A549 (cell line): Measurements from ENCODE around the gene FYB1. TPM values are rescaled to one million over a fixed set of nuclear protein-coding genes. Genes with fewer than 3 reads are reported as not detected.

Source experiments
- ATAC-seq, 2 experiments: fragments of 200-7000 bp in 1 of 2; fragments of >200 bp in 1 of 2; cut with Nextera tagmentation in 1 of 2; cut with Tn5 transposase in 1 of 2; 3 replicates each; pipeline versions ENCODE4 v1.8.0 to v1.9.1; 2018 to 2020; ENCODE audit warnings: mild to moderate bottlenecking in 1 of 2, moderate library complexity in 1 of 2
- CTCF ChIA-PET: fragments of 300-600 bp; sonication (Branson Sonifier 250); formaldehyde crosslinking; extraction: SDS; loops from one replicate; lab custom pipeline; 2021; ENCODE audit warnings: antibody characterized with exemption, inconsistent platforms; lab: Yijun Ruan, JAX
- POLR2A ChIA-PET: fragments of 350-600 bp; formaldehyde crosslinking; extraction: SDS; loops from one replicate; lab custom pipeline; 2021; ENCODE audit warnings: antibody characterized with exemption, inconsistent platforms; lab: Yijun Ruan, JAX
- DNase-seq, 2 experiments: peaks; one replicate each; pipeline versions ENCODE4 v3.0.0 to v3.0.0-alpha.2; 2011 to 2016; ENCODE audit warnings: low read depth in 1 of 2, low spot score in 1 of 2
- FAIRE-seq: peaks from 2 replicates; lab custom pipeline; 2011; peaks lifted over from hg19 to GRCh38; lab: Jason Lieb, UNC
- H3K27ac ChIP-seq, 2 experiments: fragments of >200 bp; sonication (Bioruptor Twin); formaldehyde crosslinking; 3 replicates each; pipeline ENCODE4 v1.5.1; 2016 to 2017
- H3K4me1 ChIP-seq: fragments of >200 bp; sonication (Bioruptor Twin); formaldehyde crosslinking; 3 replicates; pipeline ENCODE4 v1.6.1; 2016
- H3K4me2 ChIP-seq: fragments of >200 bp; sonication (Bioruptor Twin); formaldehyde crosslinking; 3 replicates; pipeline ENCODE4 v1.6.1; 2016
- H3K4me3 ChIP-seq: fragments of >200 bp; sonication (Bioruptor Twin); formaldehyde crosslinking; 3 replicates; pipeline ENCODE4 v1.5.1; 2016
- H3K9me3 ChIP-seq: fragments of >200 bp; sonication (Bioruptor Twin); formaldehyde crosslinking; 3 replicates; pipeline ENCODE4 v1.6.1; 2016
- ATOH8 ChIP-seq: fragments of 250-450 bp; sonication (Bioruptor Pico); IDR thresholded peaks from 2 replicates; pipeline ENCODE4 v1.5.0; 2020; ENCODE audit warnings: low read depth, mild to moderate bottlenecking, moderate library complexity
- BHLHE40 ChIP-seq: IDR thresholded peaks from 2 replicates; pipeline ENCODE4 v1.6.1; 2012; ENCODE audit warnings: low read depth, low read length, inconsistent platforms
- CHD4 ChIP-seq: fragments of 200-600 bp; sonication (generic); IDR thresholded peaks from 2 replicates; pipeline ENCODE4 v1.6.1; 2016; ENCODE audit warnings: antibody characterized with exemption, mild to moderate bottlenecking, borderline replicate concordance
- EHF ChIP-seq: fragments of 250-450 bp; sonication (Bioruptor Pico); IDR thresholded peaks from 2 replicates; pipeline ENCODE4 v1.5.0; 2020; ENCODE audit warnings: mild to moderate bottlenecking
- EHMT2 ChIP-seq: fragments of 200-600 bp; sonication (generic); IDR thresholded peaks from 2 replicates; pipeline ENCODE4 v1.6.1; 2016; ENCODE audit warnings: antibody characterized with exemption, low read depth, mild to moderate bottlenecking, moderate library complexity
- ELK1 ChIP-seq: fragments of 150-350 bp; IDR thresholded peaks from 2 replicates; pipeline ENCODE4 v1.6.1; 2014; ENCODE audit warnings: low read depth, mild to moderate bottlenecking, low read length
- ESRRA ChIP-seq: fragments of 150-350 bp; IDR thresholded peaks from 2 replicates; pipeline ENCODE4 v1.6.1; 2014; ENCODE audit warnings: mild to moderate bottlenecking, low read length, borderline replicate concordance
- FOSL2 ChIP-seq, 2 experiments: fragments of 450-650 bp in 1 of 2; fragments of >200 bp in 1 of 2; sonication (Bioruptor Twin) in 1 of 2; formaldehyde crosslinking; IDR thresholded peaks; 2 replicates each; pipeline versions ENCODE4 v1.5.0 to v1.6.1; 2016 to 2020; ENCODE audit warnings: mild to moderate bottlenecking in 1 of 2, moderate library complexity in 1 of 2
- HOXB5 ChIP-seq: fragments of 250-450 bp; sonication (Bioruptor Pico); IDR thresholded peaks from 2 replicates; pipeline ENCODE4 v1.5.0; 2020; ENCODE audit warnings: mild to moderate bottlenecking, moderate library complexity
- JUN ChIP-seq, 2 experiments: fragments of >200 bp; sonication (Bioruptor Twin); formaldehyde crosslinking; IDR thresholded peaks; 2 replicates in 1 of 2; 3 replicates in 1 of 2; pipeline ENCODE4 v1.6.1; 2016 to 2017
- KDM5A ChIP-seq: fragments of 200-600 bp; sonication (generic); IDR thresholded peaks from 2 replicates; pipeline ENCODE4 v1.6.1; 2016; ENCODE audit warnings: antibody characterized with exemption, mild to moderate bottlenecking
- MAFK ChIP-seq: fragments of 450-650 bp; IDR thresholded peaks from 2 replicates; pipeline ENCODE4 v1.6.1; 2014; ENCODE audit not compliant: partially characterized antibody
- NPAS2 ChIP-seq: fragments of 250-450 bp; sonication (Bioruptor Pico); IDR thresholded peaks from 2 replicates; pipeline ENCODE4 v1.8.0; 2022; ENCODE audit warnings: mild to moderate bottlenecking, moderate library complexity, borderline replicate concordance
- RAD21 ChIP-seq, 2 experiments: fragments of >200 bp in 1 of 2; sonication (Bioruptor Twin) in 1 of 2; formaldehyde crosslinking in 1 of 2; IDR thresholded peaks in 1 of 2; conservative IDR thresholded peaks in 1 of 2; 2 replicates in 1 of 2; 3 replicates in 1 of 2; pipeline ENCODE4 v1.6.1; 2012 to 2018; ENCODE audit warnings: inconsistent platforms in 1 of 2
- RARB ChIP-seq: fragments of 250-450 bp; sonication (Bioruptor Pico); IDR thresholded peaks from 2 replicates; pipeline ENCODE4 v1.8.0; 2021; ENCODE audit warnings: mild to moderate bottlenecking, moderate library complexity
- RNF2 ChIP-seq: fragments of 200-600 bp; sonication (generic); IDR thresholded peaks from 2 replicates; pipeline ENCODE4 v1.6.1; 2016; ENCODE audit warnings: low read depth, mild to moderate bottlenecking, antibody characterized with exemption, moderate library complexity, borderline replicate concordance
- SMC3 ChIP-seq: fragments of >200 bp; sonication (Bioruptor Twin); formaldehyde crosslinking; IDR thresholded peaks from 3 replicates; pipeline ENCODE4 v1.6.1; 2018; ENCODE audit warnings: inconsistent platforms
- TP53 ChIP-seq: fragments of 250-450 bp; sonication (Bioruptor Pico); IDR thresholded peaks from 2 replicates; pipeline ENCODE4 v1.5.0; 2021; ENCODE audit warnings: mild to moderate bottlenecking, moderate library complexity
- ZC3H11A ChIP-seq: fragments of 450-650 bp; IDR thresholded peaks from 2 replicates; pipeline ENCODE4 v1.6.1; 2014; ENCODE audit warnings: antibody characterized with exemption, mild to moderate bottlenecking
- ZNF302 ChIP-seq: fragments of 250-450 bp; sonication (Bioruptor Pico); IDR thresholded peaks from 2 replicates; pipeline ENCODE4 v1.9.0; 2021; ENCODE audit warnings: inconsistent platforms, mild to moderate bottlenecking, moderate library complexity
- ZSCAN20 ChIP-seq: fragments of 250-450 bp; sonication (Bioruptor Pico); IDR thresholded peaks from 2 replicates; pipeline ENCODE4 v1.8.0; 2022; ENCODE audit warnings: mild to moderate bottlenecking, moderate library complexity
- WGBS: methylation state at CpG from one replicate; pipeline ENCODE4 v1.1.6; 2017; ENCODE audit errors: missing lambda C conversion rate; 5-methylcytosine and 5-hydroxymethylcytosine counted together
- polyA plus RNA-seq, 4 experiments: library from polyadenylated mRNA; depleted of rRNA in 3 of 4; stranded (reverse); fragments of >200 nt; fragmentation: RNase III in 1 of 4; extraction: RNeasy Plus Mini Kit Qiagen cat#74134 plus additional on column Dnase treatment in 1 of 4; gene quantifications; 2 replicates in 3 of 4; 3 replicates in 1 of 4; pipeline ENCODE4 v1.2.3, GENCODE V29; 2011 to 2017
- TF ChIP-seq, protein P1 (sequence below): IDR thresholded peaks from 2 replicates; pipeline ENCODE4 v1.6.1; 2012
- TF ChIP-seq, protein P2 (sequence below): fragments of >200 bp; sonication (Bioruptor Twin); formaldehyde crosslinking; IDR thresholded peaks from 3 replicates; pipeline ENCODE4 v1.6.1; 2016
- TF ChIP-seq, protein P3 (sequence below): IDR thresholded peaks from 2 replicates; pipeline ENCODE4 v1.6.1; 2012; ENCODE audit warnings: low read depth, borderline replicate concordance

FYB1 gene
- polyA plus RNA-seq, 2 of the 4 experiments (the other 2 are of a cell fraction): 7.4 to 34.6 TPM

GRCh38 chr5:39193553-39194465 is 25.6 kb downstream of the FYB1 start:
- DNase-seq: no peak
- ChIA-PET CTCF (interaction anchor here (0.9 to 3.6 kb wide), 6 partner anchors 20 to 182 kb away, joined by 3 to 21 read pairs (median 6); partner anchors contain the start of gene FYB1), POLR2A (interaction anchor here (1.5 kb wide), 1 partner anchor 56 kb away, joined by 3 read pairs; no protein-coding TSS in a partner anchor)
- peaks cover 82% of the 10 kb centered on the region for H3K4me1 ChIP-seq
- ATAC-seq: no peak
- peak overlapping the region; percentile 70 for H3K4me2 ChIP-seq
- no peaks in the 10 kb centered on the region for H3K9me3 ChIP-seq
- WGBS: 74% methylated on average over 6 of the region's 6 CpGs
- peak; percentile 61 for FAIRE-seq
- no peak overlapping the region for H3K4me3 ChIP-seq
- TF ChIP-seq ZNF302 (CRISPR knock-in tag) (no peak), RARB (CRISPR knock-in tag) (no peak), RAD21 (conservative IDR thresholded peaks at IDR 0.05 in 1 of 2, IDR thresholded peaks at IDR 0.05 in 1 of 2) (no peak), CHD4 (no peak), MAFK (no peak), ESRRA (no peak), HOXB5 (CRISPR knock-in tag) (no peak), EHF (CRISPR knock-in tag) (no peak)
- TF ChIP-seq, protein P1, sequence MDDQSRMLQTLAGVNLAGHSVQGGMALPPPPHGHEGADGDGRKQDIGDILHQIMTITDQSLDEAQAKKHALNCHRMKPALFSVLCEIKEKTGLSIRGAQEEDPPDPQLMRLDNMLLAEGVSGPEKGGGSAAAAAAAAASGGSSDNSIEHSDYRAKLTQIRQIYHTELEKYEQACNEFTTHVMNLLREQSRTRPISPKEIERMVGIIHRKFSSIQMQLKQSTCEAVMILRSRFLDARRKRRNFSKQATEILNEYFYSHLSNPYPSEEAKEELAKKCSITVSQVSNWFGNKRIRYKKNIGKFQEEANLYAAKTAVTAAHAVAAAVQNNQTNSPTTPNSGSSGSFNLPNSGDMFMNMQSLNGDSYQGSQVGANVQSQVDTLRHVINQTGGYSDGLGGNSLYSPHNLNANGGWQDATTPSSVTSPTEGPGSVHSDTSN: no peak
- peak overlapping the region; percentile 84 to 92 for H3K27ac ChIP-seq

- H3K4me2 ChIP-seq: peak overlapping the region; percentile 37; the same call in 2 of the 3 replicates
- DNase-seq: no peak
- CTCF ChIA-PET: interaction anchor here (1.0 to 2.1 kb wide), 4 partner anchors 22 to 232 kb away, joined by 3 to 8 read pairs (median 4); partner anchors contain the start of gene DAB2
- FAIRE-seq: no peak
- peaks cover 71% of the 10 kb centered on the region for H3K4me1 ChIP-seq
- 66% methylated on average over 2 of the region's 2 CpGs for WGBS
- H3K9me3 ChIP-seq: no peaks in the 10 kb centered on the region
- no peak overlapping the region for H3K4me3 ChIP-seq
- H3K27ac ChIP-seq: peak overlapping the region; percentile 84 to 92; a peak in 5 of 6 replicates
- no peak for ATAC-seq
- POLR2A ChIA-PET: no interaction called here
- TF ChIP-seq ELK1: no peak
- TF ChIP-seq SMC3: no peak
- TF ChIP-seq JUN (IDR thresholded peaks at IDR 0.05): no peak
- TF ChIP-seq TP53 (CRISPR knock-in tag): no peak
- TF ChIP-seq EHMT2: no peak
- no peak for TF ChIP-seq ATOH8 (CRISPR knock-in tag)
- no peak for TF ChIP-seq ZC3H11A
- TF ChIP-seq FOSL2 (IDR thresholded peaks at IDR 0.05): no peak
- no peak for TF ChIP-seq FOSL2 (CRISPR knock-in tag; IDR thresholded peaks at IDR 0.05)
- TF ChIP-seq ESRRA: no peak
- no peak for TF ChIP-seq NPAS2 (CRISPR knock-in tag)
- no peak for TF ChIP-seq ZSCAN20 (CRISPR knock-in tag)
- TF ChIP-seq, protein P2, sequence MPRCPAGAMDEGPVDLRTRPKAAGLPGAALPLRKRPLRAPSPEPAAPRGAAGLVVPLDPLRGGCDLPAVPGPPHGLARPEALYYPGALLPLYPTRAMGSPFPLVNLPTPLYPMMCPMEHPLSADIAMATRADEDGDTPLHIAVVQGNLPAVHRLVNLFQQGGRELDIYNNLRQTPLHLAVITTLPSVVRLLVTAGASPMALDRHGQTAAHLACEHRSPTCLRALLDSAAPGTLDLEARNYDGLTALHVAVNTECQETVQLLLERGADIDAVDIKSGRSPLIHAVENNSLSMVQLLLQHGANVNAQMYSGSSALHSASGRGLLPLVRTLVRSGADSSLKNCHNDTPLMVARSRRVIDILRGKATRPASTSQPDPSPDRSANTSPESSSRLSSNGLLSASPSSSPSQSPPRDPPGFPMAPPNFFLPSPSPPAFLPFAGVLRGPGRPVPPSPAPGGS: no peak
- TF ChIP-seq KDM5A: no peak
- TF ChIP-seq RNF2: no peak
- no peak for TF ChIP-seq MAFK
- TF ChIP-seq, protein P3, sequence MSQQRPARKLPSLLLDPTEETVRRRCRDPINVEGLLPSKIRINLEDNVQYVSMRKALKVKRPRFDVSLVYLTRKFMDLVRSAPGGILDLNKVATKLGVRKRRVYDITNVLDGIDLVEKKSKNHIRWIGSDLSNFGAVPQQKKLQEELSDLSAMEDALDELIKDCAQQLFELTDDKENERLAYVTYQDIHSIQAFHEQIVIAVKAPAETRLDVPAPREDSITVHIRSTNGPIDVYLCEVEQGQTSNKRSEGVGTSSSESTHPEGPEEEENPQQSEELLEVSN: no peak
- TF ChIP-seq, protein P1: no peak
- TF ChIP-seq CHD4: no peak
- TF ChIP-seq BHLHE40: no peak
- TF ChIP-seq, all 56 proteins: peak for 0
Observed at GRCh38 chr5:39192450-39193160, 26.8 kb downstream of the FYB1 start.
